Subcutaneous preadipocyte (primary cell): Measurements from ENCODE around the gene TDP2. TPM values are rescaled to one million over a fixed set of nuclear protein-coding genes. Genes with fewer than 3 reads are reported as not detected.

Source experiments
- total RNA-seq: library from RNA; depleted of rRNA; stranded (reverse); fragments of >200 nt; gene quantifications from 2 replicates; pipeline ENCODE4 v1.2.3, GENCODE V29; 2012

TDP2 gene, protein sequence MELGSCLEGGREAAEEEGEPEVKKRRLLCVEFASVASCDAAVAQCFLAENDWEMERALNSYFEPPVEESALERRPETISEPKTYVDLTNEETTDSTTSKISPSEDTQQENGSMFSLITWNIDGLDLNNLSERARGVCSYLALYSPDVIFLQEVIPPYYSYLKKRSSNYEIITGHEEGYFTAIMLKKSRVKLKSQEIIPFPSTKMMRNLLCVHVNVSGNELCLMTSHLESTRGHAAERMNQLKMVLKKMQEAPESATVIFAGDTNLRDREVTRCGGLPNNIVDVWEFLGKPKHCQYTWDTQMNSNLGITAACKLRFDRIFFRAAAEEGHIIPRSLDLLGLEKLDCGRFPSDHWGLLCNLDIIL
- 16.6 and 23.9 TPM in 2 replicates for total RNA-seq

GRCh38 chr6:24666641-24667377 is at the start of gene TDP2, which contains the start of gene ACOT13:
TDP2 (minus strand) TSS chr6:24666899; CDS start chr6:24666862, 37 bp downstream.
ACOT13 (plus strand) TSS chr6:24667077; CDS start chr6:24667264, 187 bp downstream.

Other genes with a start within 250 kb of the TDP2 start
- gene GPLD1, start 177.3 kb downstream of the TDP2 start, total RNA-seq: under 0.01 and 0.73 TPM in 2 replicates
- gene ALDH5A1, start 171.9 kb downstream of the TDP2 start, total RNA-seq: 0.37 and 0.39 TPM in 2 replicates
- gene KIAA0319, start 20.7 kb downstream of the TDP2 start, total RNA-seq: under 0.01 TPM in 1 of 2 replicates, not detected in the other
- 4.3 and 8.5 TPM in 2 replicates for gene ACOT13, start 178 bp upstream of the TDP2 start, total RNA-seq
- 99.6 and 135 TPM in 2 replicates for gene C6orf62, start 52.3 kb upstream of the TDP2 start, total RNA-seq
- 17.3 and 25.2 TPM in 2 replicates for gene GMNN, start 108.0 kb upstream of the TDP2 start, total RNA-seq
- not detected in 2 replicates for gene ARMH2, start 132.0 kb upstream of the TDP2 start, total RNA-seq